ENCODE measurements around the gene SMURF1. TPM values are rescaled to one million over a fixed set of nuclear protein-coding genes. Genes with fewer than 3 reads are reported as not detected.
A peak's percentile ranks its signal among the peaks of the same experiment; 100 is the strongest.

SMURF1 gene
- total RNA-seq, 6 experiments from 2014 or later, result 8.8 to 14.1 (median 10.9) TPM

DNA sequence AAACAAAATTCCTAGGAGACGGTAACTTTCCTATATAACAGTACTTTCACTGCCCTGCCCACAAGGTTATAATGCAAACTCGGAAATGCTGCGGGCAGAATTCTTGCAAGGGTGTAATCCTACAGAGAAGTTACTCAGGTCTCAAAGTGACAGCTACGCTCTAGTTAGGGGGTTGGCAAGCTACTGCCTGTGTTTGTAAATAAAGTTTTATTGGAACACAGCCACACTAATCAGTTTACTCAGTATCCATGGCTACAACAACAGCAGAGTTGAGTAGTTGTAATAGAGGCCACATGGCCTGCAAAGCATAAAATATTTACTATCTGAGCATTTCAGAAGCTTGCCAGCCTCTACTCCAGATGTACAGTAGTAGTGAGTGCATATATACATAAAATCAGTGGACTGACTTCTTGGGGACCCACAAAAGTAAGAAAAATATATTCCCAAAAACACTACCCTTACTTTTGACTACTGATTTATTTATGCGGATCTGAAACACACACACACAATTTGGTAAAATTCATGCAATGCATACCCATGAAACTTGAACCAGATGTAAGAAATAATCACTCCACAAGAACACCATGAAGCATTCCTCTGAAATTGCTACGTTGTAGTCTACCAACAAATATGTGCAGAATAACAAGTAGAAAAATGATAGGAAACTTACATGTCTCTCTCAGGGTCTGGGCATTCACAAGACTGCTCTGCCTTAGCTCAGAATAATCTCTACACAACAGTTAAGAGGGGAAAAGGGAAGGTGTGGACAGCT lies 53.0 kb downstream of the SMURF1 start:
- TF ChIP-seq, protein P1, sequence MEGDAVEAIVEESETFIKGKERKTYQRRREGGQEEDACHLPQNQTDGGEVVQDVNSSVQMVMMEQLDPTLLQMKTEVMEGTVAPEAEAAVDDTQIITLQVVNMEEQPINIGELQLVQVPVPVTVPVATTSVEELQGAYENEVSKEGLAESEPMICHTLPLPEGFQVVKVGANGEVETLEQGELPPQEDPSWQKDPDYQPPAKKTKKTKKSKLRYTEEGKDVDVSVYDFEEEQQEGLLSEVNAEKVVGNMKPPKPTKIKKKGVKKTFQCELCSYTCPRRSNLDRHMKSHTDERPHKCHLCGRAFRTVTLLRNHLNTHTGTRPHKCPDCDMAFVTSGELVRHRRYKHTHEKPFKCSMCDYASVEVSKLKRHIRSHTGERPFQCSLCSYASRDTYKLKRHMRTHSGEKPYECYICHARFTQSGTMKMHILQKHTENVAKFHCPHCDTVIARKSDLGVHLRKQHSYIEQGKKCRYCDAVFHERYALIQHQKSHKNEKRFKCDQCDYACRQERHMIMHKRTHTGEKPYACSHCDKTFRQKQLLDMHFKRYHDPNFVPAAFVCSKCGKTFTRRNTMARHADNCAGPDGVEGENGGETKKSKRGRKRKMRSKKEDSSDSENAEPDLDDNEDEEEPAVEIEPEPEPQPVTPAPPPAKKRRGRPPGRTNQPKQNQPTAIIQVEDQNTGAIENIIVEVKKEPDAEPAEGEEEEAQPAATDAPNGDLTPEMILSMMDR (IDR thresholded peaks at IDR 0.05), result no peak
- TF ChIP-seq POLR2A (IDR thresholded peaks at IDR 0.05), result no peak
- peak in 1 of 4 donors; percentile 50 for ATAC-seq
- peaks cover 0 to 59% (median 20%) of the 10 kb centered on the region in 4 donors for H3K4me1 ChIP-seq
- no peaks in the 10 kb centered on the region for H3K27me3 ChIP-seq
- no peak for DNase-seq
- WGBS (ENCODE audit: insufficient coverage, low coverage, low lambda C conversion rate, missing lambda C conversion rate), result 84% methylated on average over 6 of the region's 6 CpGs
- intact Hi-C loops (cut with DNase I), result no loop called here
- no peaks in the 10 kb centered on the region for H3K36me3 ChIP-seq
- H3K9me3 ChIP-seq, result no peaks in the 10 kb centered on the region
- H3K4me3 ChIP-seq, result no peak overlapping the region
- peak overlapping the region in 1 of 3 donors; percentile 15 for H3K27ac ChIP-seq

DNA sequence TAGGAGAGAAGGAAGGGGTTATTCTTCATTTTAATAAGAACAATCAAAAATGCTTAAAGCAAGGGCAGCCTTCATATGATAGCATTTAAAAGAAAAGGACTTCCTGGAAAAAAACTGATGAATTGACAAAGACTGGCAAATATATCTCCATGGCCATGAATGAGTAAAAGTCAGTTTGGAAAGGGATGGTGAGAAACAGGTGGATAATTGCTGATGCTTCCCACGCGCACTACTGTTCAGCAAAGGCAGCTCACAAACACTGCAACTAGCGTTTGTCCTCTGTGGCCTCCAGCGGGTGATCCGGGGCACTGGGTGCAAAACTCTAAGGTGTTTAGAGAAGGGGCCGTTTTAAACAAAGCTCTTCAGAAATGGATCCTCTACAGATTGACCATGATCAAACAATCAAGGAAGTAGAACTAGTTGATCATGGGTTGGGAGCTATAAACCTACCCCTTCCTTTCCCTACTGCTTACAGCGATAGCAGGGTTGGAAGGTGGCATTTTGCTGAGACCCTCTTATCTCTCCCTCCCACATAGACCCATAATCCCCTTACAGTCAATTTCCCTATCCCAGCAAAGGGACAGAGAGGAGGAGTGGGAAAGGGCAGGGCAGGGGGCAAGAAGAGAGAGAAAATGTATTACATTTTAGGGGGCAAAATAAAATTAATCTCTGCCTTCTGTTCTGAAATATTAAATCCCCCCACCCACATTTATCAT lies 53.8 kb downstream of the SMURF1 start:
- Histone ChIP-seq H3K9me3 (no peaks in the 10 kb centered on the region), H3K4me3 (no peak overlapping the region), H3K4me1 (peaks cover 0 to 51% (median 16%) of the 10 kb centered on the region in 4 donors), H3K36me3 (no peaks in the 10 kb centered on the region), H3K27me3 (no peaks in the 10 kb centered on the region), H3K27ac (no peak overlapping the region)
- intact Hi-C loops (cut with DNase I), result no loop called here
- DNase-seq (no peak), ATAC-seq (no peak)
- no peak for TF ChIP-seq POLR2A (IDR thresholded peaks at IDR 0.05)
- TF ChIP-seq, protein P1 (IDR thresholded peaks at IDR 0.05), result no peak
- WGBS (ENCODE audit: insufficient coverage, low coverage, low lambda C conversion rate, missing lambda C conversion rate), result 64% methylated on average over 2 of the region's 7 CpGs

DNA sequence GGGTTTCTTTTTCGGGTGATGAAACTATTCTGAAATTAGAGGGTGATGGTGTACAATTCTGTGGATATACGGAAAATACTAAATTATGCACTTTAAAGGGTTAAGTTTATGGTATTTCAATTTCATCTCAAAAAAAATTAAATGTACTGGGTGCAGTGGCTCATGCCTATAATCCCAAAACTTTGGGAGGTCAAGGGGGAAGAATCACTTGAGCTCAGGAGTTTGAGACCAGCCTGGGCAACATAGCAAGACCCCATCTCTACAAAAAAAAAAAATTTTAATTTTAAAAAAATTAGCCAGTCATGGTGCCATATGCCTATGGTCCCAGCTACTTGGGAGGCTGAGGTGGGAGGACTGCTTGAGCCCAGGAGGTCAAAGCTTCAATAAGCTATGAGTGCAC lies 57.0 kb downstream of the SMURF1 start:
- intact Hi-C loops (cut with DNase I), result no loop called here
- WGBS (ENCODE audit: insufficient coverage, low coverage, low lambda C conversion rate, missing lambda C conversion rate), result 100% methylated on average over 2 of the region's 2 CpGs
- Histone ChIP-seq H3K4me1 (peaks cover 0 to 43% (median 18%) of the 10 kb centered on the region in 4 donors), H3K9me3 (no peaks in the 10 kb centered on the region), H3K27me3 (no peaks in the 10 kb centered on the region), H3K36me3 (no peaks in the 10 kb centered on the region), H3K4me3 (no peak overlapping the region), H3K27ac (no peak overlapping the region)
- no peak for TF ChIP-seq POLR2A (IDR thresholded peaks at IDR 0.05)
- TF ChIP-seq, protein P1 (IDR thresholded peaks at IDR 0.05), result no peak
- ATAC-seq (no peak), DNase-seq (no peak)

DNA sequence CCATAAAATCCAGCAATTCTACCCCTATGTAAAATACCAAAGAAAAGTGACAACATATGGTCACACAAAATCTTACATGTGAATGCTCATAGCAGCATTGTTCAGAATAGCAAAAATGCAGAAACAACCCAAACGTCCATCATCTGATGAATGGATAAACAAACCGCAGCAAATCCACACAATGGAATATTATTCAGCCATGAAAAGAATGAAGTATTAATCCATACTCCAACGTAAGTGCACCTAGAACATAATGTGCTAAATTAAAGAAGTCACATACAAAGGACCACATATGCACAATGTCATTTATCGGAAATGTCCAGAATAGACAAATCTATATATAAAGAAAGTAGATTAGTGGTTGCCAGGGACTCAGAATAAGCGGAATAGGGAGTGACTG lies 57.4 kb downstream of the SMURF1 start:
- intact Hi-C loops (cut with DNase I), result no loop called here
- WGBS (ENCODE audit: insufficient coverage, low coverage, low lambda C conversion rate, missing lambda C conversion rate), result 91% methylated on average over 5 of the region's 5 CpGs
- Histone ChIP-seq H3K27ac (no peak overlapping the region), H3K4me3 (no peak overlapping the region), H3K9me3 (no peaks in the 10 kb centered on the region), H3K4me1 (peaks cover 0 to 39% (median 15%) of the 10 kb centered on the region in 4 donors), H3K27me3 (no peaks in the 10 kb centered on the region), H3K36me3 (no peaks in the 10 kb centered on the region)
- ATAC-seq, result no peak
- no peak for TF ChIP-seq POLR2A (IDR thresholded peaks at IDR 0.05)
- TF ChIP-seq, protein P1 (IDR thresholded peaks at IDR 0.05), result no peak
- DNase-seq, result no peak
